ENCODE results near the gene DHODH.

- TF ChIP-seq ZNF274 (IDR thresholded peaks at IDR 0.05; ENCODE audit: low read length) (no peak), ZNF274 (tag by site-specific recombination; IDR thresholded peaks at IDR 0.05; ENCODE audit: borderline replicate concordance) (no peak), ZNF202 (tag by site-specific recombination; IDR thresholded peaks at IDR 0.05; ENCODE audit: borderline replicate concordance) (no peak), ZNF24 (tag by site-specific recombination; IDR thresholded peaks at IDR 0.05) (no peak), ZNF707 (tag by site-specific recombination; IDR thresholded peaks at IDR 0.05) (no peak), CTCF (tag by site-specific recombination; IDR thresholded peaks at IDR 0.05) (no peak), ZNF830 (tag by site-specific recombination; IDR thresholded peaks at IDR 0.05; ENCODE audit: low read depth) (no peak), ZNF416 (tag by site-specific recombination; IDR thresholded peaks at IDR 0.05) (no peak)
Observed at GRCh38 chr16:72044825-72045359, 36.3 kb downstream of the DHODH start.
